Endothelial cell of hepatic sinusoid (primary cell): ENCODE data around the gene ANKRD35.
"Not testable (repeated sequence)": the region's sequence is repeated elsewhere in the genome, so short reads cannot be mapped to it uniquely, and the experiment has no call there.

Source experiments
- in situ Hi-C: cut with HindIII; loops from 2 replicates; pipeline ENCODE4 v1.10.0; 2017; ENCODE audit warnings: low sequenced_read_pairs

Gene ANKRD35

DNA sequence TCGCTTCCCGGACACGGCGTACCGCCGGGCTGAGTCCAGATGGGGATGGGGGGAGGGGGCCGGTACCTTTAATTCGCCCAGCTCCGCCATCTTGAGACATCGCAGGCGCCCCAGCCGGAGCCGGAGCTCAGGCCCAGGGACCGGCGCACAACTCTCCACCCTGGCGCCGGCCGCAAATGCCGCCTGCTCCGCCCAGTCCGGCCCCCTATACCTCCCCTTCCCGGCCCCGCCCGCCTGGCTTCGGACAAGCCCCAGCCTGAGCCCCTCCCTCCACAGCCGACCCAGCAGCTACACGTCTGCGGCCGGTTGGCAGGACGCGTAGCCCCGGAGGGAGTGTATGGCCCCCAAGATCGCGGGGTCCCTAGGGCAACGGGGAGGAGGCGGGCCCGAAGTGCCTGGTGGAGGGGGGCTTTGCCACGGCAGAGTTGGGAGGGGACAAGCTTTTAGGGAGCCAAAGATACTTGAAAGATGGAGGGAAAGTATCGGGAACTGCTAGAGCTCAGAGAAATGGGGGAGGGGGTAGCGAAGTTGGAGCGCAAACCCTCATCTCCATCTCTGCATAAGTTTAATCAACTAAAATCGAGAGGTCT lies 26.7 kb downstream of the ANKRD35 start, which contains the start of gene PIAS3:
TSS of gene PIAS3 (minus strand) at position 181 of the 590 bp plus-strand sequence. CDS start at position 90, 91 bp downstream.
- in situ Hi-C loops: loop anchor here (5.0 kb wide), 2 partner anchors 77 to 103 kb away; partner anchors contain the start of genes ANKRD34A and POLR3GL

DNA sequence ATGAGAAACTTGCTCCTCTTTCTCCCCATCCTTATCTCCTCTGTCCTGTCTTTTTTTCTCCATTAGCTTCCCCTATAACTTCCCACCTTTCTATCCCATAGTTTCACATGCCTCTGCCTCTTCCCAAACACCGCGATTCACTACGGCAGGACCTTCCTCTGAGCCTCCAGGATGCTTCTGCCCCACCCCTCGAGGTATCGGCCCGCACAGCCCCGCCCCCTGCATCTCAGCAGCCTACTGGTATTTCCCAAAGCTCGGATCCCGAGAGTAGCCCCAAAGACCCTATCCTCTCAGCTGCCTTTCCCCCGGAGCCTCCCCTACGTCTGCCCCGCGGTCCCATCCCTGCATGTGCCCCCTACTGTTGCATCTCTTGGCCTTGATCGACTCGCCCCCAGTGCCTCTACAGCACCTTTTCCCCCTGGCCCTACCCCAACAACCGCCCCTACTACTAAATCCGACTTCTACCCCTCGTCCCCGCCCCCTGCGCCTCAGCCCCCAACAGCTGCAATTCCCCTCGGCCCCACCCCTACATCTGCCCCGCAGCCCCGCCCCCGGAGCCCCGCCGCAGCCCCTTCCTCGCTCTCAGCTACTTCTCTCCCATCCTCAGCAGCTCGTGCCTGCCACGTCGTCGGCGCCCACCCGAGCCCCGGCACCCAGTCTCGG lies 27.3 kb downstream of the ANKRD35 start:
- in situ Hi-C loops: loop anchor here (5.0 kb wide), 2 partner anchors 76 to 104 kb away; partner anchors contain the start of genes ANKRD34A and POLR3GL

DNA sequence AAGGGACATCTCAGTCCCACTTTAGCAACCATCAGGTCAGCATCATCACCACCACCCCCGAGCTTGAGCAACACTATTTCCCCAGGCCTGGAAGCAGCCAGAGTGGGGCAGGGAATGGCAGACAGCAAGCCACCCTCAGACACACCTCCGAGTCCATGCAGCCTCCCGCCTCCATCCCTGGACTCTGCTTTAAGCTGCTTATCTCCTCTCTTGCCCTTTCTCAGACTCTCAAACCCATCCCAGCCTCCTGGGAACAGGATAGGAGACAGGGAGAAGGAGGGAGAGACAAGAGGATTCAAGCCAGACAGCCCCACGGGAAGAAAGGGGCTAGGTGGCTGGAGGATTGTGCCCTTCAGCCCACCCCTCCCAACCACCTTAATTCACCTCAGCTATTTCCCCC lies 28.5 kb downstream of the ANKRD35 start:
- in situ Hi-C loops: loop anchor here (5.0 kb wide), 2 partner anchors 75 to 105 kb away; partner anchors contain the start of genes ANKRD34A and POLR3GL

DNA sequence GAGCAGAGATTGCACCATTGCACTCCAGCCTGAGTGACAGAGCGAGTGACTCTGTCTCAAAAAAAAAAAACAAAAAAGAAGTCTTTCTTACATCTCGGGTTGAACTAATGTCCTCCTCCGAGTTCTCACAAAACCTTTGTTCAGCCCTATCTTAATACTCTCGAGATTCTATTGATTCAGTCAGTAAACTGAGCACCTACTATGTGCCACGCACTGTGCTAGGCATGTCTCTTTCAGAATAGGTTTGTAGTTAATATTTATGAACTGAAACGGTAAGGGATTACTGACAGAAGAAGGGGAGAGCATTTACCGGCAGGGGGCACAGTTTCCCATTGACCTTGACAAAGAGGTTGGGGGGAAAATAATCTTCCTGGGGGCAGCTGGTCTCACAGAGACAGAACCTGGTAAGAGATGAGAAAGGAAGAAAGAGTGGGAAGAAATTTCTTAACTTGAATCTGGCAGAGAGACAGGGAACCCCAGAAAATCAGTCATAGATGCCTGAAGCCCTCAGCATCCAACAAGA lies 30.2 kb downstream of the ANKRD35 start:
- in situ Hi-C loops: loop anchor here (5.0 kb wide), 2 partner anchors 73 to 107 kb away; partner anchors contain the start of genes ANKRD34A and POLR3GL

DNA sequence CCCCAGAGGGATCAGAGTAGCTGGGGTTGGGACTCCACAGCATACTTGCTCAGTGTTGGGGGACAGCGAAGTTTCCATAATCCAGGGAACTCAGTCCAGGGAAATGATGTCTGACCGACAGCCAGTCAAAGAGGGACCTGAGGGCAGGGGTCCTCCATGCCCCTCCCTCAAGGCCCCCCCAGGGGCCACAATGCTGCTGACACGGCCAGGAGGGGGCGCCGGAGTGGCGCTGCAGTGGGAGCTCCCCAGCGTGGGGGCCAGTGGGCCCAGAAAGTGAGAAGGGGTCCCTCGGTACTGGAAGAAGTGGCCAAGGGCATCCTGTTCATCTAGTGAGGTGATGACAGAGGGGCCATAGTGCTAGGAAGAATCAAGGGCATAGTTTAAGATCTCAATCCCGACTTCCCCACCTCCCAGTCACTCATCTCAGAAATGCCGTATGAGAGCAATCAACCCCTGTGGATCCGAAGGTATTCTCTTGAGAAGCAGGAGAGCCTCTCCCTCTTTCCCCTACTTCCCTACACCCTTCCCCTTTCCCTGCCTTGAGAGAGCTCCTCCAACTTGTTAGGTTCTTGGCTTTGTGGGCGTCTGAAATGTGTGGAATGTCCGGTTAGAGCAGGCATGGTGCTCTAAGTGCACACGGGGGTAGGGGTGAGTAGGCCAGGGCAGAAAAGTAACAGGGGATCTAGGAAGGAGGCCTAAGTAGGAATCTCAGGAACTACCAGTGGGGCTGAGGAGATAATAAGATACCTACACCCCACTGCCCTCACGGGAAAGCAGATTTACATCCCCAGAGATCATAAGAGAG lies 36.1 kb downstream of the ANKRD35 start:
- in situ Hi-C loops: loop anchor here (5.0 kb wide), 3 partner anchors 33 to 158 kb away; partner anchors contain the start of gene PEX11B

DNA sequence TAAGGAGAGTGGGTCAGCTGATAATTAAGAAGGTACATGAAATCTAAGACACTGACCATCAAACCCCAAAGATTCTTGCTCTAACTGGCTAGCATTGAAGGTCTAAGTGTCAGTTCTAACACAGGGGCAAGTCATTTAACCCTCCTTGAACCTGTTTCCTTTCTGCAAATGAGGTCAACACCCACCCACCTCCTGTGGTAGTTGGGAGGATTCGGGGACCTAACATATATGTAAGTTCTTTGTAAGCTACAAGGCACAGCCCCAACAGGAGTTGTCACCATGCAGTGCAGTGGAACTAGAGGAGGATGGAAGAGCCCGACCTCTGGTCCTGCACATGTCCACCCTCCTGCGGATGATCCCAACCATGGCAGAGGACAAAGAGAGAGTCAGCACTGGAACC lies 37.8 kb downstream of the ANKRD35 start:
- in situ Hi-C loops: loop anchor here (5.0 kb wide), 3 partner anchors 34 to 159 kb away; partner anchors contain the start of gene PEX11B

DNA sequence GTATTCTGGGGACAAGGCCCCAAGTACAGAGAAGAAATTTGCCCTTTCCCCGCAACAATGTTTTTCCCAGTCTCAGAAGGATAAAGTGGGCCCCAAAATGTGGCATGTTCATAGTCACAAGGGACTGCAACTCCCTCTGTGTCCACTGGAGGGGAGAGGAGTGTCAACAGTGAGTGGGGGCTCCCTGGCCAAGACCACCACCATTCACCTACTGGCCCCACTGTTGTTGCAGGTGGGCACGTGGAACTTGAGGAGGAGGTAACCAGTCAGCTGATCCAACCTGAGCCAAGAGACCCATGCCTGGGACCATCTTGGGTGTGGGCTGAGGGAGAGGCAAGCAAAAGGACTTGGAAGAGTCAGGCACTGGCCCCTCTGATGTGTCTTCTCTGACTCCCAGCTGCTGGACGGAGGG lies 39.5 kb downstream of the ANKRD35 start:
- in situ Hi-C loops: loop anchor here (5.0 kb wide), 3 partner anchors 36 to 161 kb away; partner anchors contain the start of gene PEX11B

DNA sequence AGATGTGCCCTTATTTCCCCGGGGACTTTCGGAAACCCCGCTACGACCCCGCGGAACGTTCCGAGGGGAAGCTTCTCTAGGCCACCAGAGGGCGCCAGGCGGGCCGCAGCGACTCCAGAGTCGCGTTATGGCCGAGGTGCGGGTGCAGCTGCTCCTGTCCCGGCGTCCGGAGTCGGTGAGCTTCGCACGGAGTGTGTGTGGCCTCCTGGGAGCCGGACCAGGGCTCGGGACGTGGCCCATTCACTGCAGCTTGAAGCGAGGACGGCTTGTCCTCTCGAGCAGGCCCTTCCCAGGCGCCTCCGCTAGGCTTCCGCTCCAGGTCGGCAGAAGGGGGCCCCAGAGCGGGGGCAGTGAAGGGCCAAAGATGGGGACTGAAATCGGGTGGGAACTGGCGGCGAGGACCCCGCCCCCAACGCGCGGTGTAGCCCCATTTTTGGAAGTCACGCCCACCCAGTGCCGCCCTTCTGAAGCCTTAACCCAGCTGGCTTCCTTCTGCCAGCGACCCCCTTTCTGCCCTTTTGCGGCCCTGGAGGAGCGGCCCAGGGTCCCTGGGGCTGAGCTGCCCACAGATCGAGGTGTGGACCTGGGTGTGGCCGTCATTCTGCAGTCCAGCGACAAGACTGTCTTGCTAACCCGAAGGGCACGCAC lies 40.0 kb downstream of the ANKRD35 start, which contains the start of gene NUDT17:
TSS of gene NUDT17 (plus strand) at position 117 of the 648 bp plus-strand sequence. CDS start at position 128, 11 bp downstream.
- in situ Hi-C loops: loop anchor here (5.0 kb wide), 3 partner anchors 37 to 162 kb away; partner anchors contain the start of gene PEX11B

DNA sequence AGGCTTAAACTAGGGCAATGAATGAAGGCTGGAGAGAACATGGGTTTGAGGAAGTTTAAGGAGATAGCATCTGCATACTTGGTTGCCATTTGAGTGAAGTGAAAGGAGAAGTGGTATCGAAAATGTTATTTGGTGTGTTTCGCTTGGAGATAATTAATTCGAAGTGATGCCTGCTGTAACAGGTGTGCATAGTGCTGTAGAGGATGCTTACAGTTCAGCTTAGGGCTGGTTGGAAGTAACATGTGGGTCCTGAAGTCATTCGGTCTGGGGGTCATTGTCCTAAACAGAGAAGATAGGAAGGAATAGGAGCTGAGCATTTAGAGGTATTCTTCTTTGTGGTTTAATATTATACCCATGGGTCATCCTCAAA lies 40.5 kb downstream of the ANKRD35 start:
- in situ Hi-C loops: loop anchor here (5.0 kb wide), 3 partner anchors 37 to 162 kb away; partner anchors contain the start of gene PEX11B

DNA sequence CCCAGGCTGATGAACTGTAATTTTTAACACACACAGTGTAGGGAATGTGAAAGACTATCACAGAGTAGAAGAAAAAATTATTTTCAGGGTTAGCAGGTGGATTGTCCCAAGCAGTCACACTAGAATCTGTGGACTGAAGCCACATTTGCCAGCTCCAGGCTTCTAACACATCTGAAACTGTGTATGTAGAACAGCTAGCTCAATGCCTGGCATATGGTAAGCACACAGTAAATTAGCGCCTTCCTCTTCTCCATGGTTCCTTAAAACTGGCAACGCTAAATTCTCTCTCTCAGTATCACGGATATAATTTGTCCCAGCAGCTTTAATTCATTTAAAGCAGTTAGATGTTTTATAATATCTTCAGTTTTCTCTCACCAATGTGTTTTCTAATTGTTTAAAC lies 42.6 kb downstream of the ANKRD35 start:
- in situ Hi-C loops: no loop called here

DNA sequence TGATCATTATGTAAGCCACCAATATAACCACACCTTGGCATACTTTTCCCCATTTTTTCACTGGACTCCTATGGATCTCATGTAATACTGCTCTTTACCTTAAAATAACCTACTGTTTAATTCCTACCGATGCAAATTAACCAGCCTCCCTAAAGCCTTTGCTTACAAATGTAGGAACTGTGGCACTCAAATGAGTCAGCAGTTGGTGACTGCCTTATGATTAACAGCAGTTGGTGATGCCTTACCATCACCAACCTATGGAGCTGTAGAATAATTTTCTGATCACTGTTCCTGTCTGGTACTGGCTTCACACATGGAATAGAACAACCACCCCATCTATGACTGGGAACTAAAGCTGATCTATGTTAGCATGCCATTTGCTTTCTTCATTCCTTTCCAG lies 48.0 kb downstream of the ANKRD35 start:
- in situ Hi-C loops: no loop called here

DNA sequence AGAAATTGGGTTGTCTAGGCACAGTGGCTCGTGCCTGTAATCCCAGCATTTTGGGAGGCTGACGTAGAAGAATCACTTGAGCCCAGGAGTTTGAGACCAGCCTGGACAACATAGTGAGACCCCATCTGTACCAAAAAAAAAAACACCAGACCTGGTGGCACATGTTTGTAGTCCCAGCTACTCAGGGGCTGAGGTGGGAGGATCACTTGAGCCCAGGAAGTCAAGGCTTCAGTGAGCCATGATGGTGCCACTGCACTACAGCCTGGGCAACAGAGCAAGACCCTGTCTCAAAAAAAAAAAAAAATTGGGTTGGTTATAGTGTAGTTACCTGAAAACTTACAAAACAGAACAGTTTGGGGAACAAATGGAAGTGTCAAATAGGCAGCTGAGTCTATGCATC lies 54.9 kb downstream of the ANKRD35 start:
- in situ Hi-C loops: not testable (repeated sequence)

DNA sequence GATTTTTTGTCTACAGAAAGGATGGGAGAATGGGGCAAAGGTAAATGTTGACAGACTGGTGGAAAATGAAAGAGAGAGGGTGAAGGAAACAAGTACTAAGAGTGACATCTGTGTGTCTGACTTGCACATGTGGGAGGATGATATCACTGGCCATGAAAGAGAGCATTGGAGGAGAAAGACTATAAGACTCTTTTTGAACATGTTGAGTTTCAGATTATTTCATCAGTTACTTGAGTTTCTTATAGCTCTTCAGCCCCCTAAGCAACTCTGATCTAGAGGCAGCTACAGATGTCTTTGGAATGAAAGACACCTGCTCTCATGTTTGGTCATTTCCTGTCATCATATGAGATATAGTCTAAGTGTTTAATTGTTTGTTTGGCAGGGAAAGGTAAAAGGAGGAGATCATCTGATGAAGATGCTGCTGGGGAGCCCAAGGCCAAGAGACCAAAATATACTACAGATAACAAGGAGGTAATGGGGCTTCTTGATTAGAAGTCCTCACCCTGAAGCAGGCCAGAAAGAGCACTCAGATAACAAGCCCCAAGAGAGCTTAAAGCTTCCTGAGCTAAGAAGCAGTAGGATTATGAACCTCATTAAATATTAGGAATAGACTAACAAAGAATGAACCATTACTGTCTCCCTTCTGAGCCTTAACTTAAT lies 57.2 kb downstream of the ANKRD35 start:
- in situ Hi-C loops: no loop called here

DNA sequence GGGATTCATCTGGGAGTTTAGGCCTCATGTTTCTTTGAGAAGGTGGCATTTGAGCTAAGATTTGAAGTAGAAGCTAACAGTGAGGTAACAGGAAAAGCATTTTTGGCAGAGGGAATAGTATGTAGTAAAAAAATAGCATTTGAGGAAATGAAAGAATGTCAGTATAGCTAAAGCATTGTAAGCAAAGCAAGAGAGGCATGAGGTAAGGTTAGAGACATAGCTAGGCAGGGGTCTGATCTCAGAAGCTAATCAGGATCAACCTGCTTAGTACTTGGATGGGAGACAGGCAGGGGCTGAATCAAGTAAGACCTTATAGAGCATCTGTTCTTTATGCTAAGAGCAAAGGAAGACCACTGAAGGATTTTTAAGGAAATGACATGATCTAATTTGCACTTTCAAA lies 57.7 kb downstream of the ANKRD35 start:
- in situ Hi-C loops: no loop called here

DNA sequence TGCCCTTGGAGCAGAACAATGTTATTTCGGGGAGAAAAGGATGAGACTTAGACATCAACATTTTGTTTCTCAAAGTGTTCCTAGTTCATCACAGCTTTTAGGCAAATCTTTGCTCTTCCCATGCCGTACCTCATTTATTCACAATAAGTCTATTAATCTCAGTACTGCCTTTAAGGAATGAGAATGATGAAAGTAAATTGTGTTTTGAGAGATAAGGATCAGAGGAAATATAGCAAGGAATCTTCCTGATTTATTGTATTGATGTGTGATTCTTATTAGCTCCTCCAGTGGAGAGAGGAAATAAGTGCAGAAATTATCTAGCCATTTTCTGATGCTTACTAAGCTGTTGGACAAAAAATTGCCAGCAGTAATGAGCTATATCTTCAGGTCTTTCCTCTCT lies 59.6 kb downstream of the ANKRD35 start:
- in situ Hi-C loops: no loop called here

DNA sequence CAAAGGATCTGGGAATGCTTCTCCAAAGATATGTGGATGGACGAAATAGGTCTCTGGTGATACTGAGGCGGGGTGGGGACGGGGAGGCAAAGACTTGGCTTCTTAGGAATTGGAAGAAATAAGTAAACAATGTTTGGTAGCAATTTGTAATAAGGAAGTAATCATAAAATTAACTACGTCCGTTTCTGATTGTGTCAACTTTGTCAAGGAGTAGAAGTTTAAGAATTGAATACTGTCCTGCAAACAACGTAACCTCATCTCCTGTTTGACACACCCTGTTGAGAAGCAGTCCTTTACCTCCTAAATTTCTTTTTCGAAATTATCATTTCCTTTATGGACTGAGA lies 61.2 kb downstream of the ANKRD35 start:
- in situ Hi-C loops: no loop called here

DNA sequence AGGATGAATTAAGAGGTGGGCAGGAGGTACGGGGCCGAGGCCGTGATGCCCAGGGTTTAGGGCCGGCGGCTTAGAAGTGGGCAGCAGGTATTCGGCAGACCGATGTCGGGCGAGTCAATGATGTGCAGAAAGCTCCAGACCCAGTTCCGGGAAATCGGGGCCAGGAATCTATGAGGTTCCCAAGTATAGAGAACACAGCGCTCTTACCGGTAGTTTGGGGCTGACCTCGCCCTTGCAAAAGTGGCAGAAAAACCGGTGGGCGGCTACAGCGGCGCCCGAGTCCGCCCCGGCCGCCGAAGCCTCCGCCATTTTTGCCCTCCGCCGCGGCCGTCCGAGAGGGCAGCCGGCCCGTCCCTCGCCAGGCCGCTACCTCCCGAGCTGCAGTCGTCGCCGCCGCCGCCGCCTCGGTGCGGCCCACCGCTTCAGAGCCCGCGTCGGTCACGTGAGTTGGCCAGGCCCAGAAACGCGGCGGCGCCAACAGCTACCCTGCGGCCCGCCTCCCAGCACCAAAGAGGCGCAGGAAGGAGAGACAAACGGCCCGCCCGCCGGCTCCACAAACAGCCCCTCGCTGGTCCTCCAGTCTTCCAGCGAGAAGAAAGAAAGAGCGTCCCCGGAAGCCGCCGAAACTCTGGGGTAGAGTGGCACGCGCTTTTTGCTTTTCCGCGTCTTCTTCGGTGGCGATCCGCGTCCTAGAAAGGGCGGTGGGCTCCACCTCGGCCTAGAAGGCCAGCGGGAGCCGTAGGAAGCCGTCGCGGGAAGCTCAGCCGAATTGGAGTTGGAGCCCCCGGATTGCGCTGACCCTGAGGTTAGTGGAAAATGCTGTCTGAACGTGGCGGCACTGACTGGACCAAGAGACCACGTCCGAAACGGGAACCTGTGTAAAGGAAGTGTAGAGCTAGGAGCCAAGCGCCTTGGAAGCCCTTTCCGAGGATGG lies 61.8 kb downstream of the ANKRD35 start, which contains the start of the genes POLR3C and RNF115:
TSS of gene POLR3C (plus strand) at position 636 of the 934 bp plus-strand sequence. CDS start 1,577 bp downstream, outside the sequence.
TSS of gene RNF115 (minus strand) at position 531 of the 934 bp plus-strand sequence. CDS start at position 309, 222 bp downstream.
- in situ Hi-C loops: no loop called here

DNA sequence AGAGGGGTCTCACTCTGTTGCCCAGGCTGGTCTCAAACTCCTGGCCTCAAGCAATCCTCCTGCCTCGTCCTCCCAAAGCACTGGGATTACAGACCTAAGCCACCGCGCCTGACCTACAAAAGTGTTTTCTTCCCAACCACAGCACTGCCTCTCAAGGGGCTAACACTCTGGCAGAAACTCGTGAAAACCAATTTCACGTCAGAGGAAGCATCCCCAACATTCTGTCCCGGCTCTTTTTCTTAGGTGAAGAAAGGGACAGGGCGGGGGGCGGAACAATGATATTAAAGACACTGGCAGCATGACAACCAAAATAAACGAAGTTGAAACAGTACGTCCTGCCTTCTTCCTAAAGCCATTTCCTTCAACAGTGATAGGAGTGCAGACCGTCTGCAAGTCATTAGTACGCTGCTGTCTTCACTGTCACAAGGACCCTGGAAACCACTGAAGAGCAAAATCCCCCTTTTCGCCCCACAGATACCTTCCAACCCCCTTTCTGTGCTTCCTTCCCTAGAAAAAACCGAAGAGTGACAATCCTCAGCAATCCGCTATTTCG lies 62.8 kb downstream of the ANKRD35 start:
- in situ Hi-C loops: not testable (repeated sequence)
